HCEC 1CT (cell line): ENCODE measurements around the gene AXIN2.
"Not testable (repeated sequence)": the region's sequence is repeated elsewhere in the genome, so short reads cannot be mapped to it uniquely, and the experiment has no call there.

ENCODE experiments used
- DNase-seq: peaks from one replicate; pipeline ENCODE4 v3.0.0-alpha.2; 2017

AXIN2 gene

GRCh38 chr17:65533852-65534457 lies 27.5 kb downstream of the AXIN2 start:
- no peak for DNase-seq

- DNase-seq = no peak
These were observed 28.2 kb downstream of the AXIN2 start for GRCh38 chr17:65533056-65533745.

DNA sequence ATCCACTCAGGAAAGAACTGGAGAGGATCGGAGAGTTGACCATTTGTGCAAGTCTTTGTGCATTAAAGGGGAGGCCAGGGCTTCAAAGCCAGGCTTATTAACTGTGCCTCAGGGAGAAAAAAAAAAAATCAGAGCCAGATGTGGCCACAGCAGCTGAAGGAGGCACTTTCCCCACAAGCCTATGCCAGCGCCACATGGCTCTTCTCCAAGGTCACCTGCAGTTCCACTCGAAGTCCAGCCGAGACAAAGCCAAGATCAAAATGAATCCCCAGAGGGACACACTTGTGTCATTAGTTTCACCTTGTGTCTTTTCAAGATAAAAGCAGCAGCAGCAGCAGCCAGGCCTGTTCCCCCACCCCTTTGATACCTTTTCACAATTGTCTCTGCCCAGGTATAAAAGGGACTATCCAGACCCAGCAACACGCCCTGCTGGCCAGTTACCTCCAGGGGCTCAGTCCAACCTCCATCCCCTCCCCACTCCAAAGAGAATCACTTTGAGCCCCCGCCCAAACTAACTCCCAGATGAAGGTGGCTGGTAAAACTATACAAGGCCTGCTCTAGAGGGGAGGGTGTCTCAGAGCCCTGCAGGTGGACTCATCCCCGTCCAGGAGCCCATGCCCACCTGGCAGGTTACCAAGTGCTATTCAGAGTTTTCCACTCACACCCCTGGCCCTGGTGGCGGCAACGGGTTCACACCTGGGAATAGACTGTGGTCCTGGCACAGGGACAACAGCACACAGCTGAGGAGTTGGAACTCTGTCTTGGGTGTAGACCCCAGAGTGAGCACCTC lies 29.2 kb downstream of the AXIN2 start:
- no peak for DNase-seq

GRCh38 chr17:65531256-65532100 lies 30.0 kb downstream of the AXIN2 start:
- DNase-seq = peak; percentile 83

- no peak for DNase-seq
These were observed 30.8 kb downstream of the AXIN2 start for GRCh38 chr17:65530523-65531255.

DNA sequence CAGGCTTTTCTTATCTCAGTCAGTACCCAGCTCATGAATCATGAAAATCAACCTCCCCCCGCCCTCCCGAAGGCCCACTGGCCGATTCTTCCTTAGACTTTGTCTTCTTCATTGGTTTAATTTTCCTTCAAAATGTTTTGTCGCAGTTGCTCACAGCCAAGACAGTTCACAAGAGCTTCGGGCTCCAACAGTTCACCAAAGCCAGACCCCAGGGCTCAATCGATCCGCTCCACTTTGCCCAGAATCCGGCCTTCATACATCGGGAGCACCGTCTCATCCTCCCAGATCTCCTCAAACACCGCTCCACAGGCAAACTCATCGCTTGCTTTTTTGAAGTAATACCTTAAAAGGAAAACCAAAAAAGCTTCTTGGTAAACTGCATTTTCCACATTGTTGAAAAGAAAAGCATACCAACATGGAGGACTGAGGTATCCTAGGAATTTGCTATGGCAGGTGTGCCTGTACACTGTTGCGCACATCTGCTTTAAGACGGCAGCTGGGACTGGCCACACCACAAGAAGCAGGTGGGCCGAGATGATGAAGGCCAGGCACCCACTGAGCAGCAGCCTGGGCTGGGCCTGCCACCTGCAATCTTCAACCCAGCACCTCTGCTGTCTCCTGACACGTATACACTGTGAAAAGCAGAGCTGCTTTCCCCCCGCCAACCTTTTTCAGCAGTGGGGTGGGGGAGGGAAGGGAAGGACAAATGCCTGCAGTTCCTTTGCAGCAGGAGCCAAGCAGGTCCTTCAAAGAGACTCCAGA lies 31.5 kb downstream of the AXIN2 start:
- DNase-seq = no peak

GRCh38 chr17:65529040-65529633 lies 32.3 kb downstream of the AXIN2 start:
- no peak for DNase-seq

DNA sequence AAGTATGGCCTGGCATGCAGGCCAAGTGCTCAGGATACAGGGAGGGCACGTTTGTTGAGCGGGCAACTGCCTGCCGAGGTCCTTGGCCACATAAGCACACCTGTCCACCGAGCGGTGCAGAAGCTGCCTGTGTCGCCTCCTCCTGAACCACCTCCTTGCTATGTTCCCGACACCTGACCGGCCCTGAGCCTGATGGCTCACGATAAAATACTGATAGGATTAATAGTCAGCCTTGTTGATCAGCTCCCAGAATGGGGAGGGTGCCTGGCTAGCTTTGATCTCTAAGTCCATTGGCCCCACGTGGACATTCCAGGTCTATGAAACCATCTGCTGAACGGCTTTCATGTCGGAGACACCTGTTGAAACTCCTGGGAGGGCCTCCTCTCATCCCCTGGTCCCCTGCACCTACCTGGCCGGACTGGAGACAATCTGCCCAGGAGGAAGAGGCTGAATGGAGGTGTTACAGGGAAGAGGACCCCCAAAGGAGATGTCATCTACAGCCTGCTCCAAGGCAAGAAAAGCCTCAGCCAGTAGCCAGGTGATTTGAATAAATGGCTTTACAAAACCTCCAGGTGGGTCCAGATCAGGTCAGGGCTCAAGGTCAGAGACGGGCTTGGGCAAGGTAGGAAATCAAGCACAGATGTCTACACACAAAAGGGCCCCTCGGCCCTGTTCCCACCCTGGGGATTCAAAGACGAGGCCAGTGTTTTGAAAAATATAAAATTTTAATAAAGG lies 33.4 kb downstream of the AXIN2 start:
- no peak for DNase-seq

- DNase-seq = no peak
These were observed 34.1 kb downstream of the AXIN2 start for GRCh38 chr17:65527381-65527780.

DNA sequence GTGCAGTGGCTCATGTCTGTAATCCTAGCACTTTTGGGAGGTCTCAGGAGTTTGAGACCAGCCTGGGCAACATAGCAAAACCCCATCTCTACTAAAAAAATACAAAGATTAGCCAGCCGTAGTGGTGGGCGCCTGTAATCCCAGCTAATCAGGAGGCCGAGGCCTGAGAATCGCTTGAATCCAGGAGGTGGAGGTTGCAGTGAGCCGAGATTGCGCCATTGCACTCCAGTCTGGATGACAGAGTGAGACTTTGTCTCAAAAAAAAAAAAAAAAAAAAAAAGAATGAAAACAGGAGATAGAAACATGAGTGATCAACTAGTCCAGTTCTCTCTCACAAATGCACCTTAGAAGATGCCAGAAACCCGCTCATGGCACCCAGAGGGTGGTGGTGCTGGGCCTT lies 34.6 kb downstream of the AXIN2 start:
- DNase-seq = not testable (repeated sequence)

GRCh38 chr17:65523853-65524664 lies 37.4 kb downstream of the AXIN2 start:
- DNase-seq = no peak

- DNase-seq = peak; percentile 30
These were observed 38.0 kb downstream of the AXIN2 start for GRCh38 chr17:65523411-65523810.

GRCh38 chr17:65522751-65523404 lies 38.6 kb downstream of the AXIN2 start:
- DNase-seq = no peak

DNA sequence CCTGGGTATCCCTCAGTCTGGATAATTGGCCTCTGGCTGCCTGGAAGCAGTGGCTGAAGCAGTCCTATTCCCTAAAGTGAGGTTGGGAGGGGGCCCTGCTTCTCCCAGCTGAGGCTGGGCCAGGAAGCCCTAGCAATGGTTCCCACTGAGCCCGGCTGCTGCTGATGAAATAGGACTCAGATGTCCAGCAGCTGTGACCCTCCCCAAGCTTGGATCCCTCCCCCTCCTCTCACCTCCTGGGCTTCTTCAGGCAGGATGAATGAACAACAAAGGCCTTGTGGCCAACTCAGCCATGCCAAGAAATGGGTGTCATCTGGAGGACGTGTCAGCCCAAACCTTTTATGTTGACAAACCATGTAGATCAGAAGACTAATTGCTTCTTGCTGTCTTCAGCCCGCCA lies 42.0 kb downstream of the AXIN2 start:
- DNase-seq = no peak

- peak; percentile 5 for DNase-seq
These were observed 43.2 kb downstream of the AXIN2 start for GRCh38 chr17:65518256-65518655.

- no peak for DNase-seq
These were observed 45.2 kb downstream of the AXIN2 start for GRCh38 chr17:65515959-65516948.

DNA sequence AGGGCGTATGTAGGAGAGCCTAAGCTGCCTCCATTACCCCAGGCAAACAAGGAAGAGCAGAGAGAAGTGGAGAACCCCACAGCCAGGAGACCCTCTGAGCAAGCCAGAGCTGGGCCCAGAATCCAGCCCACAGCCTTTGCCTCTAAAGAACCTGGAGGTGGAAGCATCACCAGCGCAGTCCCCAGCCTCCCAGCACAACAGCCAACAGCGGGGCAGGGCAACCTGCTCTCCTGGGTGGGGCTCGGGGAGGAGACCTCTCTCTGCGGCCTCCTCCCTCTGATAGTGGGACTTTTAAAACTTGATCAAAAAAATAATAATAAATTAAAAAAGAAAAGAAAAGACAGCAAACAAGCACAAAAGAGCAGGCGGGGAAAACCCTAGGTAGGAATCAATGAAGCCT lies 45.9 kb downstream of the AXIN2 start:
- DNase-seq = no peak

- DNase-seq = peak; percentile 11
These were observed 46.9 kb downstream of the AXIN2 start for GRCh38 chr17:65514541-65514940.
